HL-60 (cell line): Measurements from ENCODE around the gene HNF4A.

Experiments used
- DNase-seq, 2 experiments: peaks; one replicate each; pipeline ENCODE4 v3.0.0-alpha.2; 2010 to 2020; ENCODE audit warnings: low read depth in 1 of 2, low spot score in 1 of 2
- H3K27ac ChIP-seq: fragments of 250-450 bp; sonication (Bioruptor Pico); replicated peaks from 2 replicates; pipeline ENCODE4 v1.5.1; 2020; ENCODE audit warnings: mild to moderate bottlenecking, moderate library complexity
- H3K27me3 ChIP-seq: fragments of 250-450 bp; sonication (Bioruptor Pico); 2 replicates; pipeline ENCODE4 v1.5.1; 2021; ENCODE audit warnings: mild to moderate bottlenecking, moderate library complexity; ENCODE audit not compliant: insufficient read depth, poor library complexity, severe bottlenecking
- H3K4me3 ChIP-seq: replicated peaks from 2 replicates; pipeline ENCODE4 v1.5.1; 2011; ENCODE audit warnings: mild to moderate bottlenecking, control low read depth, low read length; ENCODE audit not compliant: insufficient read depth
- GABPA ChIP-seq: IDR thresholded peaks from 2 replicates; pipeline ENCODE4 v1.6.1; 2012; ENCODE audit warnings: low read depth
- POLR2AphosphoS5 ChIP-seq: IDR thresholded peaks from 2 replicates; pipeline ENCODE4 v1.6.1; 2012; ENCODE audit warnings: low read depth
- REST ChIP-seq: IDR thresholded peaks from 2 replicates; pipeline ENCODE4 v1.6.1; 2012; ENCODE audit warnings: low read depth; ENCODE audit not compliant: insufficient replicate concordance
- SPI1 ChIP-seq: IDR thresholded peaks from 2 replicates; pipeline ENCODE4 v1.6.1; 2012; ENCODE audit warnings: low read depth, mild to moderate bottlenecking, borderline replicate concordance
- TF ChIP-seq, protein P1 (sequence below): IDR thresholded peaks from one replicate; pipeline ENCODE4 v1.5.1; 2011; ENCODE audit warnings: low read length, control low read depth, inconsistent platforms; ENCODE audit not compliant: insufficient read depth

The HNF4A gene

GRCh38 chr20:44370639-44371218 lies 15.2 kb downstream of the HNF4A start:
- TF ChIP-seq, protein P1, sequence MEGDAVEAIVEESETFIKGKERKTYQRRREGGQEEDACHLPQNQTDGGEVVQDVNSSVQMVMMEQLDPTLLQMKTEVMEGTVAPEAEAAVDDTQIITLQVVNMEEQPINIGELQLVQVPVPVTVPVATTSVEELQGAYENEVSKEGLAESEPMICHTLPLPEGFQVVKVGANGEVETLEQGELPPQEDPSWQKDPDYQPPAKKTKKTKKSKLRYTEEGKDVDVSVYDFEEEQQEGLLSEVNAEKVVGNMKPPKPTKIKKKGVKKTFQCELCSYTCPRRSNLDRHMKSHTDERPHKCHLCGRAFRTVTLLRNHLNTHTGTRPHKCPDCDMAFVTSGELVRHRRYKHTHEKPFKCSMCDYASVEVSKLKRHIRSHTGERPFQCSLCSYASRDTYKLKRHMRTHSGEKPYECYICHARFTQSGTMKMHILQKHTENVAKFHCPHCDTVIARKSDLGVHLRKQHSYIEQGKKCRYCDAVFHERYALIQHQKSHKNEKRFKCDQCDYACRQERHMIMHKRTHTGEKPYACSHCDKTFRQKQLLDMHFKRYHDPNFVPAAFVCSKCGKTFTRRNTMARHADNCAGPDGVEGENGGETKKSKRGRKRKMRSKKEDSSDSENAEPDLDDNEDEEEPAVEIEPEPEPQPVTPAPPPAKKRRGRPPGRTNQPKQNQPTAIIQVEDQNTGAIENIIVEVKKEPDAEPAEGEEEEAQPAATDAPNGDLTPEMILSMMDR = no peak
- TF ChIP-seq POLR2AphosphoS5 (no peak), SPI1 (no peak), REST (no peak), GABPA (no peak)
- Histone ChIP-seq H3K4me3 (no peak overlapping the region), H3K27me3 (no peaks in the 10 kb centered on the region), H3K27ac (no peak overlapping the region)
- DNase-seq = no peak

- Histone ChIP-seq H3K27me3 (no peaks in the 10 kb centered on the region), H3K27ac (no peak overlapping the region), H3K4me3 (no peak overlapping the region)
- DNase-seq = no peak
- TF ChIP-seq SPI1 (no peak), GABPA (no peak), POLR2AphosphoS5 (no peak), REST (no peak)
- TF ChIP-seq, protein P1 = no peak
Observed at GRCh38 chr20:44382641-44383040, 27.1 kb downstream of the HNF4A start.

DNA sequence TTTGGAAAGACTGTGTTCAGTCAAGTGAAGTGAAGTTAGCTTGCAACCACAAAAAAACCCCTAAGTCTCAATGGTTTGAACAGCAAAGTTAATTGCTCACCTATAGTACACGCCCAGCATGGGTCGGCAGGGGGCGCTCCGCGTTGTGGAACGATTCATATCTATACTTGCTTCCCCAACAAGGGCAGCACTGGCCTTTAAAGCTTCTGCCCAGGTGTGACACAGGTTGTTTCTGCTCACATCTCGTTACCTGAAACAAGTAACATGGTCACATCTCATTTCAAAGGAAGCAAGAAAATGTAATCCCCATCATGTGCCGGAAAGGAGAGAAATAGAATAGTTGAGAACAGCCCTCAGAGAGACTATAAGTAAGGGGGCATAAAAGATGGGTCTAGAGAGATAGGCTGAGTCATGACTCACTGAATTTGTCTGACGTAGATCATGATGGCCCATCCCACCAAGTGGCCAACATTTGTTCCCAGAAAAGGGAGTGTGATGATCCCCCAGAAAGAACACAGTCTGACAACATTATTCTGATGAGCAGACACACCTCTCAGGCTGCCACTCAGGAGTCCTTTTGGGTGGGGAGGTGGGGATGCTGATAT lies 29.0 kb downstream of the HNF4A start:
- no peak overlapping the region for H3K27ac ChIP-seq

More for the DNA sequence above, 29.0 kb downstream of the HNF4A start:
- no peaks in the 10 kb centered on the region for H3K27me3 ChIP-seq
- DNase-seq = peak; percentile 21 to 77
- H3K4me3 ChIP-seq = no peak overlapping the region
- TF ChIP-seq, protein P1 = peak; percentile 90
- TF ChIP-seq GABPA = no peak
